Stimulated activated CD4-positive, alpha-beta T cell treated with anti-CD3 and anti-CD28 coated beads, Interleukin-12 subunit alpha, Interleukin-12 subunit beta, amount 100 ng/mL, for 4 hours (primary cell): ENCODE data around the gene CADM4.
"Not testable (repeated sequence)": the region's sequence is repeated elsewhere in the genome, so short reads cannot be mapped to it uniquely, and the experiment has no call there.

Experiments
- DNase-seq: peaks from one replicate; pipeline ENCODE4 v3.0.0-alpha.2; 2020

The CADM4 gene, protein sequence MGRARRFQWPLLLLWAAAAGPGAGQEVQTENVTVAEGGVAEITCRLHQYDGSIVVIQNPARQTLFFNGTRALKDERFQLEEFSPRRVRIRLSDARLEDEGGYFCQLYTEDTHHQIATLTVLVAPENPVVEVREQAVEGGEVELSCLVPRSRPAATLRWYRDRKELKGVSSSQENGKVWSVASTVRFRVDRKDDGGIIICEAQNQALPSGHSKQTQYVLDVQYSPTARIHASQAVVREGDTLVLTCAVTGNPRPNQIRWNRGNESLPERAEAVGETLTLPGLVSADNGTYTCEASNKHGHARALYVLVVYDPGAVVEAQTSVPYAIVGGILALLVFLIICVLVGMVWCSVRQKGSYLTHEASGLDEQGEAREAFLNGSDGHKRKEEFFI

DNA sequence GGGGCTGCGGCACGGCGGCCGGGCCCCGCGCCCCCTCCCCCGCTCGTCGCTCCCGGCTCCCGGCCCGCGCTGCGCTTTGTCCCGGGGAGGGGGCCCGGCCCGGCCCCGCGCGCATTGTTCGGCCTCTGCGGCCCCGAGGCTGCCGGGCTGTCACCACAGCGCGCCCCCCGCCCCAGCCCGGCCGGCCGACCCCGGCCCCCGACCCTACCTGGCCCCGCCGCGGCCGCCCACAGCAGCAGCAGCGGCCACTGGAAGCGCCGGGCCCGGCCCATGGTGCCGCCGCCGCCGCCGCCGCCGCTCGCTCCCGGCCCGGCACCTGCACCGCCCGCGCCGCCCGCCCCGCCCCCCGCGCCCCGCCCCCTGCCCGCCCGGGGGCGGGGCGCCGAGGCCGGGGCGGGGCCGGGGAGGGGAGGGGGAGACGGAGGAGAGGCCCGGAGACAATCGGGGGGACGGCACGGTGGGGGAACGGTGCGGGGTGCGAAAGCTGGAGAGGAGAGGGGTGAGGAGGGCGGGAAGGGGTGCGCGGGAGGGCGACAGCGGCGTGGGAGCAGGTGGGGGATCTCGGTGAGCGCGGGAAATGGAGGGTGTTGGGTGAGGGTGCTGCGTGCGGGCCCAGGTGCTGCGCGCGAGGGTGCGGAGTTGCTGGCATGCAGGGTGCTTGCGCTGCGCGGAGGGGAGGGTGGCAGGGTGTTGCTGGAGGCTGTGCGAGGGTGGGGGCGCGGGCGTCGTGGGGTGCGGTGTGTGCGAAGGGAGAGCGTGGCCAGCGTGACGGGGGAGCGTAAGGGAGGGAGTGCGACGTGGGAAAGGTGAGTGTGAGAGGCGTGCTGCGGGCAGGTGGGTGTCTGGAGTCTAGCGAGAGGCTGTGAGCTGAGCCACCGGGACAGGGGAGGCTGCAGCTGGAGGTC, at the start of gene CADM4:
Gene CADM4, minus strand, starts transcription at position 332 of the 905 bp plus-strand sequence. Its CDS starts 60 bp downstream, at position 272.
- DNase-seq = peak; percentile 50

DNA sequence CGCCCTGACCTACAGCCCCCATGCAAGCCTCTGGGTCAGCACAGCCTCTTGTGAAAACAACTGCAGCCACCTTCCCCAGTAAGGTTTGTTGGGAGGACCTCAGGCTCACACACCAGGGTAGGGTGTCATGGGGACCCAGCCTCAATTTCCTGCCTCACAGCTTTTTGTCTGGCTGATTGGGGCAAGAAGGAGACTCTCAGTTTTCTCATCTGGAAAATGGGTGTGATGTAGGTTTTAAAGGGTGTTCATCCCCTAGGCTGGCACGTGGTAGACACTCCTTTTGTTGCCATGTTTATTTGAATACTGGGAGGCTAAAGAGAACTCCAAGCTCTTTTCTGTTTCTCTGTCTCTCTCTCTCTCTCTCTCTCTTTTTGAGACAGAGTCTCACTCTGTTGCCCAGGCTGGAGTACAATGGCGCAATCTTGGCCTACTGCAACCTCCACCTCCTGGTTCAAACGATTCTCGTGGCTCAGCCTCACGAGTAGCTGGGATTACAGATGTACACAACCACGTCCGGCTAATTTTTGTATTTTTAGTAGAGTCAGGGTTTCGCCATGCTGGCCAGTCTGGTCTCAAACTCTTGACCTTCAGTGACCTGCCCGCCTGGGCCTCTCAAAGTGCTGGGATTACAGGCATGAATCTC, 48.5 kb upstream of the CADM4 start:
- no peak for DNase-seq

DNA sequence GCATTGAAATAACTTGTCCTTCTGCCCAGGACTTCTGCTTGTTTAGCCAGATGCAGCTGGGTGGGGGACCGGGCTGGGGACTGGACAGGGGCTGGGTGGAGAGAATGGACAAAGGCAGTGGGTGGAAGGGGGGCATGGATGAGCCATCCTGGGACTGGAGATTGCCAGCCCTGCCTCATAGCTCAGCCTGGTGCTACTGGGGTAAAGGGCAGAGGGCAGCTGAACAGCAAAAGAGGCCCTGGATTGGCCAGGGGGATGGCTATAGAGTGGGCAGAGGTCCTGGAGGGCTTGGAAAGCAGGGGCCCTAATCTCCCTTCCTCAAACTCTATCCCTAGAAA, 48.0 kb upstream of the CADM4 start:
- no peak for DNase-seq

DNA sequence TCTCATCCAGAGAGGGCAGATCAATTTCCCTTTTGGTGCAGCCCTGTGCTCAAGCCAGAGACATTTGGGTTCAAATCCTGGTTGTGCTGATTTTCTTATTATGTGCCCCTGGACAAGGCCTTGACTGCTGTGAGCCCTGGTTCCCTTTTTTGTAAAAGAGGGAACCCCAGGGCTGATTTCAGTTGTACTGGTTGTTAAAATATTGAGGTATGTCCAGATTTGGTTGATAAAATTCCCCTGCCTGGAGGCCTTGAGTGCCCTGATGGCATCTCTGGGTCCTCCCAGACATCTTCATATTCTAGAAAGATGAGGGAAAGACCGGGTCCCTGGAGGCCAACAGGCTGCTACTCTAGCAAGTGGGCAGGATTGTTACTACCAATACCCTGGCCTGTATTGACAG, 44.7 kb upstream of the CADM4 start:
- no peak for DNase-seq

DNA sequence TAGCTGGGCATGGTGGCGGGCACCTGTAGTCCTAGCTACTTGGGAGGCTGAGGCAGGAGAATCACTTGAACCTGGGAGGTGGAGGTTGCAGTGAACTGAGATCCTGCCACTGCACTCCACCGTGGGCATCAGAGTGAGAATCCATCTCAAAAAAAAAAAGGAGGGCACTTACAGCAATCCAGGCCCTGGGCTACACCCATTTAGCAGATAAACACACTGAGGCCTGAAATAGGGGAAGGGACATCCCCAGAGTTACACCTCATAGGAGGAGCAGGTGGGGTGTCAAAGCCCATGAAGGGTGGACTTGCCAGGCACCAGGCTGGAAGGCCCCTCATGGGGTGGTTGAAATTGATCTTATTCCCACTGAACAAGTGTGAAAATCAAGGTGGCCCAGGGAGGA, 44.3 kb upstream of the CADM4 start:
- DNase-seq = no peak

DNA sequence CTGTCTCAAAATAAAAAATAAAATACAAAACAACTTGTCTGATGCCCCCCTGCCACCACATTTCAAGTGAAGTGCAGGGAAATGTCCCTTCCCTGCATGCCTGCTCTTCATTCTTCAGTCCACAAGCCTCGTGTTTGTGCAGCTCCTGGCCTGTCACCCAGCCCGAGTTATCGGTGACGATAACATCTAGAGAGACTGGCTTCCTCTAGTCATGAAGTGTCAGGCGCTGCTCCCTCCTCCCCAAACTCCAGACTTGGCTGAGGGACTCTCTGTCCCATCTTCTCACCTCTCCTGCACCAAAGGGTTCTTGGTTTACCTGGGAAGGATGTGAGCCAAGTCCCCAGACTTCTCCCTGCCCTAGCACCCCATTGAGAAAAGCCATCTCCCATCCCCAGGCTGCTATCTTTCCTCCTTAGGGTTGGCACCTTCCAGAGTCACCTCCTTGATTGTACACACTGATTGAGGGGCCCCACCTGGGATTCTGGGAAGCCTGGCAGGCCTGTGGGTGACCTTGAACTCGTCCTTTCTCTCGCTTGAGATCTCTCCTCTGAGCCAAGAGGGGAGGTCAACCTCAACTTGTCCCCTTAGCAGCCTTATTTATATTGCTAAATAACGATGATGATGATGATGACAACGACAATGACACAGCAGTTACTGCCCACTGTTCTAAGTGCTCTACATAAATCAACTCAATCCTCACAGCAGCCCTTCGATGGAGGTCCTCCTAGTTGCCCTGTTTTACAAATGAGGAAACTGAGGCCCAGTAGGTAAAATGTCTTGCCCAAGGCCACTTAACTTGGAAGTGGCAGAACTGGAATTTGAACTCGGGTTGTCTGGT, 43.4 kb upstream of the CADM4 start:
- no peak for DNase-seq

DNA sequence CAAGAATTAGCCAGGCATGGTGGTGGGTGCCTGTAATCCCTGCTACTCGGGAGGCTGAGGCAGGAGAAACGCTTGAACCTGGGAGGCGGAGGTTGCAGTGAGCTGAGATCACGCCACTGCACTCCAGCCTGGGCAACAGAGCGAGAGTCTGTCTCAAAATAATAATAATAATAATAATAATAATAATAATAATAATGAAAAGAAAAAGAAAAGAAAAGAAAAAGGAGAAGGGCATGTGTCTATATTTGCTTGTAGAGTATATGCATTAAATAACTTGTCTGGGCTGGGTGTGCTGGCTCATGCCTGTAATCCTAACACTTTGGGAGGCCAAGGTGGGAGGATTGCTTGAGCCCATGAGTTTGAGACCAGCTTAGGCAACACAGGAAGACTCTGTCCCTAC, 42.6 kb upstream of the CADM4 start:
- not testable (repeated sequence) for DNase-seq

DNA sequence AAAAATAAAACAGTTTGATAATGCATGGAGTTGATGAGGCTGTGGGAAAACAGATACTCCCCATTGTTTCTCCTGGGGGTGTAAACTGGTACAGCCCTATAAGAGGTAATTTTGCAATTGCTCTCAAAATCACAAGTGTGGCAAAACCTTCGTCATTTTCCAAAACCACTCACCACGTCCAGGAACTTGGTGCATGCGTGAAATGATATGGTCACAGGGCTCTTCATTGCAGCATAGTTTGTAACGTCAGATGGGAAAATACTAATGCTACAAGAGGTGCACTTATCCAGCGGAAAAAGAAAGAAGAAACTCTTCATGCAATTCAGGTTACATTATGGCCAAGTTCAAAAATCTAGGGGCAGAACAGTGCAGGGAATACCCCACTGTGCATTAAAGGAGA, 42.2 kb upstream of the CADM4 start:
- DNase-seq = no peak

DNA sequence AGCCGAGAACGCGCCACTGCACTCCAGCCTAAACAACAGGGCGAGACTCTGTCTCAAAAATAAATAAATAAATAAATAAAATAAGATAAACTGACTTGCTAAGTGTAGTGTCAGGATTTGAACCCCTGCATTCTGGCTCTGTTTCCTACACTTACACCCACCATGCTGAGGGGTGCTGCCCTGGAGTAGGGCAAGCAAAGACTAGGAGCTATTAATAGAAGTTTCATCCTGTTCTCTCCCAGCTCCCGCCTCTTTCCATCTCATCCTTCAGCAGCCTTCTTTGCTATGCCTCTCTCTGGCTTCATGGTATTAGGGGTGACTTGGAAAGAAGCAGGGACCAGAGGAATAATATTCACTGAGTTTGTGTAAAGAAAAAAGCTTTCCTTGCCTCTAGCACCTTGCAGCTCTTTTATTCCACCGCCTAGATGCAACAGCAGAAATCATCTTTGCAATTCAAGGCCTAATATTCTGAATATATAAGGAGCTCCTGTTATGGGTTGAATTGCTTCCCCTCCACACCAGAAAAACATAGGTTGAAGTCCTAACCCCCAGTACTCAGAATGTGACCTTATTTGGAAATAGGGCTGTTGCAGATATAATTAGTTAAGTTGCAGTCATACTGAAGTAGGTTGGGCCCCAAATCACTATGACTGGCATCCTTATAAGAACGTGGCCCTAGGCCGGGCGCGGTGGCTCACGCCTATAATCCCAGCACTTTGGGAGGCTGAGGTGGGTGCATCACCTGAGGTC, 39.0 kb upstream of the CADM4 start:
- no peak for DNase-seq

DNA sequence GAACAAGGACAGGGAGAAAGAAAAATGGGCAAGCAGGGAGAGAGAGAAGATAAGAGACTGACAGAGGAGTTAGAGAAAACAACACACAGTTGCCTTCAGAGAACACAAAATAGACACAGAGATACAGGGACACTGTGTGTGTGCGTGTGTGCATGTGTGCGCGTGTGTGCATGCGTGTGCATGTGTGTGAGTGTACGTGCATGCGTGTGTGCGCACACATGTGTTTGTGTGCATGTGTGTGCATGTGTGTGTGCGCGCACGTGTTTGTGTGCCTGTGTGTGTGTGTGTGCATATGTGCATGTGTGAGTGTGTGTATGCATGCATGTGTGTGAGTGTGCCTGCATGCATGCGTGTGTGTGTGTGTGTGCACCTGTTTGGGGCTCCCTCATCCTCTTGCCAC, 36.3 kb upstream of the CADM4 start:
- no peak for DNase-seq

DNA sequence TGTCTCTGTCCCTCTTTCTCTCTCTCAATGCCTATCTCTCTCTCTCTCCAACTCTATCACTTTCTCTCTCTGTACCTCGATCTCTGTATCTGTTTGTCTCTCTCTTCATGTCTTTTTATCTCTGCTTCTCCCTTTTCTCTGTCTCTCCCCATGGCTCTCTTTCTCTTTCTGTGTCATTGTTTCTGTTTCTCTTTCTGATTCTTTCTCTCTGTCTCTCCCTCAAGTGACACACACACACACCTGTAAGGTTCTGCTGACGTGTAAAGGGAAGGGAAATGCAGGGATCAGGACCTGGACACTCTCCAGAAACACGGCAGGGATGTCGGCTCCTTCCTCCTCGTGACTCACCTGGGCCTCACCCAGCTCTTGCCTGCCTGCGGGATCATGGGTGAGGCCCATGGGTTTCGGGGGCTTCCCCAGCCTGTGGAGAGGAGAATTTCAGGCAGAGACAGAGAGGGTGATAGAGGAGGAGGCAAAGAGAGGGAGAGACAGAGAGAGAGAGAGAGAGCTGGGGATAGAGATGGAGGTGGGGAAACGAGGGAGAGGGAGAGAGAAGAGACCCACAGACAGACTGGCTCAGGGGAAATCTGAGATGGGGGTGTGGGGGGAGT, 35.7 kb upstream of the CADM4 start:
- no peak for DNase-seq

DNA sequence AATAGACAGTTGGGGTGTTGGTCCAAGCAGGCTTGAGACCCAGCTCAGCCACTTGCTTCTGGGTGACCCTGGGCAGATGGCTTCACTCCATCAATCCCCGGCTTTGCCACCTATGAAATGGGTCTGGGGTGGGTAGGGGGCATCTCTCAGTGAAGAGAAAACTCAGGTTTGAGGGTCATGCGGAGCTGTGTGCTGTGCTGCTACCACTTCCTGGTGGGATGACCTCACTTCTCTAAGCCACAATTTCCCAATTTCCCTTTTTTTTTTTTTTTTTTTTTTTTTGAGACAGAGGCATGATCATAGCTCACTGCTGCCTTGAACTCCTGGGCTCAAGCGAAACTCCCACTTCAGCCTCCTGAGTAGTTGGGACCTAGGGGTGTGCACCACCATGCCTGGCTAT, 34.9 kb upstream of the CADM4 start:
- no peak for DNase-seq

DNA sequence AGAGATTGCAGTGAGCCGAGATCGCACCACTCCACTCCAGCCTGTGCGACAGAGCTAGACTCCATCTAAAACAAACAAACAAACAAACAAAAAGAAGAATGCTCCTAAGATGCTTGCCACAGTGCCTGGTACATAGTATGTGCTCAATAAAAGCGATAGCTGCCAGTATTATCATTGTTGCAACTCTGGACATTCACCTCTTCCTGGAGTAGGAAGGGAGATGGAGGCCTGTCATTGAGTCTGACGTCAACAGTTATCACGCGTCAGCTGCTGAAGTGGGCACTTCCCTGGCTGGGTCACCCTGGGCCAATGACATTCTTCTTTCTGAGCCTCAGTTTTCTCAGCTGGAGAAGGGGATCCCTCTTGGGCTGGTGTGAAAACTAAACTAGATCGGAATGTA, 34.5 kb upstream of the CADM4 start:
- DNase-seq = no peak

DNA sequence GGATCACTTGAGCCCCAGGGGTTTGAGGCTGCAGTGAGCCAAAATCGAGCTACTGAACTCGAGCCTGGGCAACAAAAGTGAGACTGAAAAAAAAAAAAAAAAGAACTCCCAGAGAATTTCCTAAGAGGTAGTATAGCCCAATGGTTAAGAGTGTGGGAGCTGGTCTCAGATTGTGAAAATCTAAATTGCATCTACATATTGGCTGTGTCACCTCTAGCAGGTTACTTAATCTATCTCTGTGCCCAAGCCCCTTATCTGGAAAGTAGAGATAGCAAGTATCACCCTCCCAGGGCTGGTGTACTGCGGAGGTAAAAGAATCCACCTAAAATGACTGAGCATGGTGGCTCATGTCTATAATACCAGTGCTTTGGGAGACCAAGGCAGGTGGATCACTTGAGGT, 34.0 kb upstream of the CADM4 start:
- DNase-seq = no peak

DNA sequence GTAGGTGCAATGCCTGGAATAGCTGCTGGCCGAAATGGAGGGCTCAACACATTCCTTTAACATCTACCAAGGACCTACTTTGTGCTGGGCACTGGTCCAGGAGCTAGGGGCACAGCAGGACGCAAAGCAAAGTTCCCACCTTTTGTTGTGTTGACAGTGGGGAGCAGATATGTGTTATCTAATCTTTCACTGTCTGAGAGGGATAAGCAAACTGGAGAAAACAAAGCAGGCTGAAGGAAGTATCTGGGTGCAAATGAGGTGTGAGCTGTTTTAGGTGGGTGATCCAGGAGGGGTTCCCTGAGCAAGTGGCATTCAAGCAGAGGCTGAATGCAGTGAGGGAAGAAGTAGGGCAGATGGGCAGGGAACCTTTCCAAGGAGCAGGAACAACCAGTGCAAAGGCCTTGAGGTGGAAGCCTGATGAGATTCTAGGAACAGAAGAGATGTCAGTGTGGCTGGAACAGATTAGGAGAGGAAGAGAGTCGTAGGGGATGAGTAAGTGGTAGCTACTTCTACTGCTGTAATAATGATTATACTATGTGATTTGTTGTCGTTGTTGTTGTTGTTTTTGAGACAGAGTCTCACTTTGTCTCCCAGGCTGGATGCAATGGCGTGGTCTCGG, 32.5 kb upstream of the CADM4 start:
- DNase-seq = no peak

DNA sequence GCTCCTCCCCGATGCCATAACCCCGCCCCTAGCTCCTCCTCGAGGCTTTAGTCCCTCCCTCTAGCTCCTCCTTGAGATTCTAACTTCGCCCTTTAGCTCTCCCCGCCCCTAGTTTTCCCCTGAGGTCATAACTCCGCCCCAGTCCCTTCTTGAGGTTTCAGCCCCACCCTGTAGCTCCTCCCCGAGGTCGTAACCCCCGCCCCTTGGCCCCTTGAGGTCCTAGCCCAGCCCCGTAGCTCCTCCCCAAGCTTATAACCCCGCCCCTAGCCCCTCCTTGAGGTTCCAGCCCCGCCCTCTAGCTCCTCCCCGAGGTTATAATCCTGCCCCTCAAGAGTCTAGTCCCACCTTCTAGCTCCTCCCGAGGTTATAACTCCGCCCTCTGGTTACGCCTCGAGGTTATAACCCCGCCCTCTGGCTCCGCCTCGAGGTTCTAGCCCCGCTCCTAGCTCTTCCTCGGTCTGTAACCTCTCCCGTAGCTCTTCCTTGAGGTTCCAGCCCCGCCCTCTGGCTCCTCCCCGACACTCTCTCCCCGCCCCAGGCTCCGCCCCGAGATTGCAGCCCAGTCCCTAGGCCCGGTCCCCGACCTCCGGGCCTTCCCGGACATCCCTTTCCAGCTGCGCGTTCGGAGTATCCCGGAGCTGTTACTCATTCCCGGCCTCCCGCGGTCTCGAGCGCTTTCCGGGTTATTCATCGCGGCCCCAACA, 28.9 kb upstream of the CADM4 start:
- peak; percentile 93 for DNase-seq

DNA sequence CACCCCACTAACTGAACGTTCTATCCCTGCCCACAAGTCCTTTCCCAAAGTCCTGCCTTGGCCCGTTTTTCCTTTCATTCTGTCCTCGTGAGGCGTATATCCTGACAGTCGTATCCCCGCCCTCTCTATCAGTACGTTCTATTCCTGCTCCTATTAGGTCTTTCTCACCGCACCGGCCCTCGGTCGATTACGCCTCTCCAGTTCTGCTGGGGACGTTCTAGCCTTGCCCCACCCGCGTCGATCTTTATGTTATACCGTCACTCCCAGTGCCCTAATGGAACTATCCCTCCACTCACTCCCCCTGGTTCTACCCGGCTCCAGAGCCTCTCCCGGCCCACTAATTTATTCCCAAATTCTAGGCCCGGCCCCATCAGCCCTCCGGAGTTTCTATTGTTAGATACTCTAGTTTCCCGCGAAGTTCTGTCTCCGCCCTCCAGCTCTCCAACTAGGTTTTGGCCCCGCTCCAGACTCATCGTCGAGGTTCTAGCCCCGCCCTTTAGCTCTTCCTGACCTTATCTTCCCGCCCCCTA, 28.3 kb upstream of the CADM4 start:
- DNase-seq = no peak

DNA sequence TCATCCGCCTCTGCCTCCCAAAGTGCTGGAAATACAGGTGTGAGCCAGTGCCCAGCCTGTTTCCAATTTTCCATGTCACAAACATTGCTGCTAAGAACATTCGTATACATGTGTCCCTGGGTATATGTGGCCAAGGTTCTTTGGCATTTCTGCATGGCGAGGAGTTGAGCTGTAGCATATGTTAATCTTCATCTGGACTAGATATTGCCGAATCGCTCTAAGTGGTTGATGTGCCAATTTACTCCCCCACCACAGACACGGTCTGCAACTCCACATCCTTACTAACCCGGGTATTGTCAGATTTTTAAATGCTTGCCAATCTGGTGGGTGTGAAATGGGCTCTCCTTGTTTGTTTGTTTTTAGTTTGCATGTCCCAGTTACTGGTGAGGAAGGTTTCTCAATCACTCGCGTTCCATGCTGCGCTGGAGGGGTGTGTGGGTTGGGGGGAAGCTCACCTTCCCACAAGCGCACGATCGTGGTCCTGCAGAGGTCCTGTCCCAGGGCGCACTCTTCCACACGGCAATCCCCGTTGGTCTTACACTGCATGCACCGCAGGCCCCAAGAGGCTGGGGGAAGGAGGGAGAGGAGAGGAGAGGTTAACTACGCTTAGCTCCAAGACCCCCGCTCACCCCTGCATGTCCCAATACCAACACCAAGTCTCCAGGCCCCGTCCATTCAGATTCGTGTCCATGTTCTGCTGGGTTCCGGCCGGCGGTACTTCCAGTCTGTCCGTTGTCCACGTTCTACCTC, 27.7 kb upstream of the CADM4 start:
- no peak for DNase-seq

DNA sequence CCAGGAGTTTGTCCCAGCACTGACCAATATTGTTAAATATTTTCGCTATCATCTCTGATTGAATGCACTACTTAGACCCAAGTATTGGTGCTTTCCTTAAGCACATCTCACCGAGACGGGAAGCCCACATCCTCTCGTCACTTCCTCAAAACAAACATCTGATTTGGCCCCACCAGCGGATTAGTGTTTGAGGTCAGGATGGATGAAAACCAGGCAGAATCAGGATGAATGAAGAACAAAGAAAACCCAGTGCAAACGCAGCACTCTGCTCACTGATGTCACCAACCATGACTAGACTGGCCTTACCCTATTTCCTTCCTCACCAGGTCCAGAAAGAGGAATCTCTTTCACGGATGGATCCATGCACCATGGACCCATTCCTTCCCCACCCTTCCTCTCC, 24.4 kb upstream of the CADM4 start:
- no peak for DNase-seq
